Stimulated activated naive CD8-positive, alpha-beta T cell treated with anti-CD3 and anti-CD28 coated beads, Interleukin-15, Interleukin-2, amounts not matched to agents 100 ng/mL and 50 ng/mL, for 24 hours (primary cell): ENCODE measurements around the gene TMC1.
A peak's percentile ranks its signal among the peaks of the same experiment; 100 is the strongest.

Experiments
- H3K27ac Mint-ChIP-seq: one replicate; pipeline ENCODE4 v1.8.0; 2021; ENCODE audit warnings: mild to moderate bottlenecking, mixed read lengths
- H3K27me3 Mint-ChIP-seq: one replicate; pipeline ENCODE4 v1.8.0; 2021; ENCODE audit warnings: mixed read lengths
- H3K36me3 Mint-ChIP-seq: one replicate; pipeline ENCODE4 v1.8.0; 2021; ENCODE audit warnings: low read depth, mixed read lengths
- H3K4me1 Mint-ChIP-seq: one replicate; pipeline ENCODE4 v1.8.0; 2021; ENCODE audit warnings: low read depth, mixed read lengths
- H3K4me3 Mint-ChIP-seq: one replicate; pipeline ENCODE4 v1.8.0; 2021; ENCODE audit warnings: mild to moderate bottlenecking, mixed read lengths
- H3K9me3 Mint-ChIP-seq: one replicate; pipeline ENCODE4 v1.8.0; 2021; ENCODE audit warnings: mixed read lengths

TMC1 gene

DNA sequence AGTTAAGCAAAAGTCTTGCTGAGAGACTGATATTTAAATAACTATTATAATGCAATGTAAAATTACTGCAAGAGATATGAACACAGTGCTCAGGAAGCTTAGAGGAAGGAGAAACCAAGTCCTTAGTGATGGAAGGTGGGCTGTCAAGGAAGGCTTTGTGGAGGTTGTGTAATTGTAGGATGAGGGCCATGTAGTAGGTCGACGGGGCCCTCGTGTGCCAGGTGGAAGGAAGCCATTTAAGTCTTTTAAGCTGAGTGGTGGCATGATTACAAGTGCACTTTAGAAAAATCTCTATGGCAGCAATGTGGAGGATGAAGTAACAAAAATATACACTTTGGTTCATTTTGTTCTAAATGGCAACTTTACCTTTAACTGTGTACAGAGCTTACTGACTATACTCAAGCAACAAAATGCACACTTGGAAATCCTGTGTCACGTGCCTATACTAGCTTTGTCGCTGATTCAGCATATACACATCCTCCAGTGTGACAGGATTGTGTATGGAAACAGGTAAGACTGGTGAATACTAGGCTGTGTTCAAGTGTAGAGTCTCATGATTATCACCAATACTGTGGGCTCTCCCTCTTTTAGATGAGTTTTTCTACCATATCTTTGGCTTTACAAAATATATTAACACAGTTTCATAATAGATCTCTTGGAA, 78.6 kb downstream of the TMC1 start:
- Mint-ChIP-seq H3K27me3 (peaks cover 5% of the 10 kb centered on the region), H3K9me3 (no peaks in the 10 kb centered on the region), H3K36me3 (no peaks in the 10 kb centered on the region), H3K27ac (no peak overlapping the region), H3K4me1 (peaks cover 6% of the 10 kb centered on the region), H3K4me3 (no peak overlapping the region)

GRCh38 chr9:72600671-72601070, 79.3 kb downstream of the TMC1 start:
- peaks cover 6% of the 10 kb centered on the region for H3K4me1 Mint-ChIP-seq
- H3K4me3 Mint-ChIP-seq: no peak overlapping the region
- H3K27ac Mint-ChIP-seq: no peak overlapping the region
- no peaks in the 10 kb centered on the region for H3K36me3 Mint-ChIP-seq
- H3K9me3 Mint-ChIP-seq: no peaks in the 10 kb centered on the region
- no peaks in the 10 kb centered on the region for H3K27me3 Mint-ChIP-seq

GRCh38 chr9:72601615-72602014, 80.2 kb downstream of the TMC1 start:
- H3K4me1 Mint-ChIP-seq: peaks cover 3% of the 10 kb centered on the region

DNA sequence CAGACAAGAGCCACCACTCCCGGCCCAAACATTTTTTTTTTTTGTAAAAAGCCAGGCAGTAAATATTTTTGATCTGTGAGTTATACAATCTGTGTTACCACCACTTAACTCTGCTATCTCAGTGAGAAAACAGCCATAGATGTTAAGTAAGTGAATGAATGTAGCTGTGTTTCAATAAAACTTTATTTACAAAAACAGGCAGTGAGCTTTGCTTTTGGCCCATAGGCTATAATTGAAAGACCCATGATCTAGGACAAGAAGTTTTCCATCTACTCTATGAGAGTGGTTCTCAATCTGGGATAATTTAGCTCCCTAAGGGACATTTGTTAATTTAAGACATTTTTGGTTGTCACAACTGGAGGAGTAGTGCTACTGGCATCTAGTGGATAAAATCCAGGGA, 91.0 kb downstream of the TMC1 start:
- Mint-ChIP-seq H3K36me3 (no peaks in the 10 kb centered on the region), H3K27me3 (peaks cover 5% of the 10 kb centered on the region), H3K9me3 (no peaks in the 10 kb centered on the region), H3K4me3 (no peak overlapping the region), H3K27ac (no peak overlapping the region), H3K4me1 (no peaks in the 10 kb centered on the region)

More at GRCh38 chr9:72601615-72602014, 80.2 kb downstream of the TMC1 start:
- no peaks in the 10 kb centered on the region for H3K9me3 Mint-ChIP-seq
- no peak overlapping the region for H3K27ac Mint-ChIP-seq
- no peak overlapping the region for H3K4me3 Mint-ChIP-seq
- no peaks in the 10 kb centered on the region for H3K36me3 Mint-ChIP-seq
- no peaks in the 10 kb centered on the region for H3K27me3 Mint-ChIP-seq

DNA sequence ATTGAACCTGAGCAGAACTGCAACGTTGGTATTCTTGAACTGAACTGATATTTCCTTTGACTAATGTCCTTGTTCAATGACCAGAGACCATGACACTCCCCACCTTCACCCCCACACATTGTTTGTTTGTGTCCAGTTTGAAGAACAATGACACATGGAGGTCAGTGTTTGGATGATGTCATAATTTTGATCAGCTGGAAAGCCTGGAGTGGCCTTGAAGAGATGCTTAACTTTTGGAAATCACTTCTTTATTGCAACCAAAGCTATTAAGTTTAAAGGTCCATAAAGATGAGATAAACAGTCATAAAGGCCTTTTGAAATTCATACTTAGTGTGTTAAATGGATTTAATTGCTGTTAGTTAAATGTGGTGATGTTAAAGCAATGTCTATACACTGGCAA, 92.7 kb downstream of the TMC1 start:
- no peak overlapping the region for H3K27ac Mint-ChIP-seq

GRCh38 chr9:72615931-72616330, 94.5 kb downstream of the TMC1 start:
- no peak overlapping the region for H3K4me3 Mint-ChIP-seq
- no peaks in the 10 kb centered on the region for H3K4me1 Mint-ChIP-seq
- no peaks in the 10 kb centered on the region for H3K9me3 Mint-ChIP-seq
- H3K27ac Mint-ChIP-seq: no peak overlapping the region
- peaks cover 8% of the 10 kb centered on the region for H3K27me3 Mint-ChIP-seq
- H3K36me3 Mint-ChIP-seq: no peaks in the 10 kb centered on the region

More for the DNA sequence above, 92.7 kb downstream of the TMC1 start:
- H3K9me3 Mint-ChIP-seq: no peaks in the 10 kb centered on the region
- no peaks in the 10 kb centered on the region for H3K36me3 Mint-ChIP-seq
- H3K4me3 Mint-ChIP-seq: no peak overlapping the region
- H3K4me1 Mint-ChIP-seq: no peaks in the 10 kb centered on the region
- H3K27me3 Mint-ChIP-seq: peaks cover 8% of the 10 kb centered on the region

GRCh38 chr9:72618811-72619210, 97.4 kb downstream of the TMC1 start:
- no peaks in the 10 kb centered on the region for H3K9me3 Mint-ChIP-seq
- peaks cover 9% of the 10 kb centered on the region for H3K27me3 Mint-ChIP-seq
- no peak overlapping the region for H3K27ac Mint-ChIP-seq
- H3K4me3 Mint-ChIP-seq: no peak overlapping the region
- H3K36me3 Mint-ChIP-seq: no peaks in the 10 kb centered on the region
- H3K4me1 Mint-ChIP-seq: no peaks in the 10 kb centered on the region

- no peaks in the 10 kb centered on the region for H3K9me3 Mint-ChIP-seq
- H3K4me1 Mint-ChIP-seq: no peaks in the 10 kb centered on the region
- H3K27ac Mint-ChIP-seq: no peak overlapping the region
- H3K4me3 Mint-ChIP-seq: no peak overlapping the region
- no peaks in the 10 kb centered on the region for H3K36me3 Mint-ChIP-seq
- H3K27me3 Mint-ChIP-seq: peaks cover 13% of the 10 kb centered on the region
These were observed 100.8 kb downstream of the TMC1 start for GRCh38 chr9:72622186-72622585.

- Mint-ChIP-seq H3K27ac (no peak overlapping the region), H3K27me3 (peaks cover 13% of the 10 kb centered on the region), H3K4me3 (no peak overlapping the region), H3K9me3 (no peaks in the 10 kb centered on the region), H3K36me3 (no peaks in the 10 kb centered on the region), H3K4me1 (no peaks in the 10 kb centered on the region)
These were observed 101.7 kb downstream of the TMC1 start for GRCh38 chr9:72623156-72623555.

- H3K9me3 Mint-ChIP-seq: no peaks in the 10 kb centered on the region
- no peak overlapping the region for H3K4me3 Mint-ChIP-seq
- H3K27me3 Mint-ChIP-seq: peaks cover 16% of the 10 kb centered on the region
- H3K36me3 Mint-ChIP-seq: no peaks in the 10 kb centered on the region
- no peaks in the 10 kb centered on the region for H3K4me1 Mint-ChIP-seq
- no peak overlapping the region for H3K27ac Mint-ChIP-seq
These were observed 105.7 kb downstream of the TMC1 start for GRCh38 chr9:72627147-72627546.

DNA sequence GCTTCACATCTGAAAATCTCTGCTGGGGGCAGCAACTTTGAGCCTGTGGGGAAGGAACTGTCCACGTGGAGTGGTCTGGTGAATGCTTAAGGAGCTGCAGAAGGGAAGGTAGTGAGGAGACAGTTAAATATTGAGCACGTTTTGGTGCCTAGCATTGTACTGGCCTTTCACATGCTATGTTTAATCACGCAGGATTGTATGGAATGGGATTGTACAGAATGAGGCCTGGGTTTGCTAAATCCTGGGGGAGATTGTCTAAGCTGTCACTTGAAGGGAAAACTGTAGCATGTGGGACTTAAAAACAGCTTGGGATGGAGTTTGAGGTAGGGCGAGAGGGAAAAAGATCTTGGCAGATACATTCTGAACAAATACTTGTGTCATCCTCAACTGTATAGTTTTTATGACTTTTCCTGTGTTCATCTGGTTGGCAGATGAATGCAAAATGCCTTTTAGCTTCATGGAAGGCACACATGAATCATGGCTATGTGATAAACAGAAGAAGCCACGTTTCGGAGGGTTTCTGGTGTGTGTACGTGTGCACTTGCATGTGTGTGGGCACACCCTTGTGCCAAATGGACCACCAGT, 106.6 kb downstream of the TMC1 start:
- no peaks in the 10 kb centered on the region for H3K9me3 Mint-ChIP-seq
- no peak overlapping the region for H3K27ac Mint-ChIP-seq
- H3K27me3 Mint-ChIP-seq: peaks cover 16% of the 10 kb centered on the region
- no peaks in the 10 kb centered on the region for H3K4me1 Mint-ChIP-seq
- no peak overlapping the region for H3K4me3 Mint-ChIP-seq
- H3K36me3 Mint-ChIP-seq: no peaks in the 10 kb centered on the region

DNA sequence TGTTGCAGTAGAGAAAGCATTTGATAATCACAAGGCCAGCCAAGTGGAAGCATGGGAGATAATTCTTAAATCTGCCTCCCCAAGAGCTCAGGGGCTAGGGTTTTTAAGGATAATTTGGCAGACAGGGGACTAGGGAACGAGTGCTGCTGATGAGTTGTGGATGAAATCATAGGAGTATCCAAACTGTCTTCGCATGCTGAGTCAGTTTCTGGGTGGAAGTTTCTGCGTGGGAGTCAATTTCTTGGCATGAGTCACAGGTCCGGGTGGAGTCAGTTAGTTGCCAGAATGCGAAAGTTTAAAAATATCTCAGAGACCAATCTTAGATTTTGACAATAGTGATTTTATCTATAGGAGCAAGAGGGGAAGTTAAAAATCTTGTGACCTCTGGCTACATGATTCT, 112.6 kb downstream of the TMC1 start:
- peak overlapping the region; percentile 3 for H3K4me3 Mint-ChIP-seq
- H3K27me3 Mint-ChIP-seq: no peaks in the 10 kb centered on the region
- peaks cover 7% of the 10 kb centered on the region for H3K9me3 Mint-ChIP-seq
- H3K4me1 Mint-ChIP-seq: peaks cover 17% of the 10 kb centered on the region
- H3K27ac Mint-ChIP-seq: peak overlapping the region; percentile 59
- no peaks in the 10 kb centered on the region for H3K36me3 Mint-ChIP-seq

- H3K27me3 Mint-ChIP-seq: no peaks in the 10 kb centered on the region
- H3K9me3 Mint-ChIP-seq: peaks cover 7% of the 10 kb centered on the region
- H3K4me3 Mint-ChIP-seq: no peak overlapping the region
- H3K27ac Mint-ChIP-seq: no peak overlapping the region
- H3K36me3 Mint-ChIP-seq: no peaks in the 10 kb centered on the region
- peaks cover 17% of the 10 kb centered on the region for H3K4me1 Mint-ChIP-seq
These were observed 113.8 kb downstream of the TMC1 start for GRCh38 chr9:72635197-72635596.

DNA sequence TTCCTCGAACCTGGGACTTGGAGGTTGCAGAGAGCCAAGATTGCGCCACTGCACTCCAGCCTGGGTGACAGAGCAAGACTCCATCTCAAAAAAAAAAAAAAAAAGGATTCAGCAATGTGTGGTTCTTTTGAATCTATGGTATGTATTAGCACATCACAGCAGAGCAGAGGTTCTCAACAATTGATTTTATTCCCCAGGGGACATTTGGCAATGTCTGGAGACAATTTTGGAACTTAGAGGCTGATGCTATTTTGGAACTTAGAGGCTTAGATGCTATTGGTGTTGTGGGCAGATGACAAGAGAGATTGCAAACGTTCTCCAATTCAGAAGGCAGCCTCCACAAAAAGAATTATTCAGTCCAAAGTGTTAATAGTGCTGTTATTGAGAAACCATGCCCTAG, 115.2 kb downstream of the TMC1 start:
- no peak overlapping the region for H3K27ac Mint-ChIP-seq
- no peaks in the 10 kb centered on the region for H3K27me3 Mint-ChIP-seq
- H3K9me3 Mint-ChIP-seq: peaks cover 7% of the 10 kb centered on the region
- H3K36me3 Mint-ChIP-seq: no peaks in the 10 kb centered on the region
- H3K4me1 Mint-ChIP-seq: peaks cover 17% of the 10 kb centered on the region
- no peak overlapping the region for H3K4me3 Mint-ChIP-seq

- H3K9me3 Mint-ChIP-seq: no peaks in the 10 kb centered on the region
- H3K27me3 Mint-ChIP-seq: peaks cover 26% of the 10 kb centered on the region
- H3K4me3 Mint-ChIP-seq: no peak overlapping the region
- no peak overlapping the region for H3K27ac Mint-ChIP-seq
- no peaks in the 10 kb centered on the region for H3K4me1 Mint-ChIP-seq
- no peaks in the 10 kb centered on the region for H3K36me3 Mint-ChIP-seq
These were observed 122.2 kb downstream of the TMC1 start for GRCh38 chr9:72643651-72644050.

GRCh38 chr9:72646061-72646460, 124.7 kb downstream of the TMC1 start:
- Mint-ChIP-seq H3K27ac (no peak overlapping the region), H3K4me1 (no peaks in the 10 kb centered on the region), H3K27me3 (peaks cover 26% of the 10 kb centered on the region), H3K4me3 (no peak overlapping the region), H3K36me3 (no peaks in the 10 kb centered on the region), H3K9me3 (no peaks in the 10 kb centered on the region)
